Measurements from ENCODE around the gene SMC5.

DNA sequence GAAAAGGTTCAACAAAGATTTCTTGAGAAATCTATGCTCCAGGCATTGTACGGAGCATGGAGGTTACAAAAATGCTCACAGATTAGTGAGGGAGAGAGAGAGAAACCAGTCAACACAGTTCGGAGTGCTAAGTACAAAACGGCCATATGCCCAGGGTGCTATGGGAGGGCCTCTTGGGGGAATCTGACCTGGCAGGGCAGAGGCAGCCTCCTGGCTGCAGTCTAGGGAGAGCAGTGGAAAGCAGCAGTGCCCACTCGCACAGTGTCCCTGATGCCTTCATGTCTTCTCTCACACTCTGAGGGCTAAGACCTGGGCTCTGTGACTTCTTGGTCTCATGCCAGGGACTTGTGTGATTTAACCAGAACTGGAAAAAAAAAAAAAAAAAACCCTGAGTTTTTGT, 29.8 kb upstream of the SMC5 start:
- no peak for TF ChIP-seq CTCF (IDR thresholded peaks at IDR 0.05; ENCODE audit: insufficient read depth, low read depth, low read length)
- TF ChIP-seq EZH2 (IDR thresholded peaks at IDR 0.05; ENCODE audit: insufficient read depth, low read length) = no peak
